SK-N-MC (cell line): ENCODE measurements around the gene TMEM225.

Experiments used
- EZH2 ChIP-seq: fragments of 200-600 bp; sonication (generic); IDR thresholded peaks from one replicate; pipeline ENCODE4 v1.6.1; 2017; ENCODE audit warnings: antibody characterized with exemption
- FOXP2 ChIP-seq: optimal IDR thresholded peaks from 2 replicates; pipeline ENCODE3; 2011; ENCODE audit warnings: mild to moderate bottlenecking, moderate library complexity; ENCODE audit not compliant: insufficient read depth; ENCODE audit errors: extremely low read length, control extremely low read depth
- POLR2AphosphoS5 ChIP-seq: IDR thresholded peaks from 2 replicates; pipeline ENCODE4 v1.6.1; 2012; ENCODE audit warnings: mild to moderate bottlenecking, low read depth, low read length, borderline replicate concordance

DNA sequence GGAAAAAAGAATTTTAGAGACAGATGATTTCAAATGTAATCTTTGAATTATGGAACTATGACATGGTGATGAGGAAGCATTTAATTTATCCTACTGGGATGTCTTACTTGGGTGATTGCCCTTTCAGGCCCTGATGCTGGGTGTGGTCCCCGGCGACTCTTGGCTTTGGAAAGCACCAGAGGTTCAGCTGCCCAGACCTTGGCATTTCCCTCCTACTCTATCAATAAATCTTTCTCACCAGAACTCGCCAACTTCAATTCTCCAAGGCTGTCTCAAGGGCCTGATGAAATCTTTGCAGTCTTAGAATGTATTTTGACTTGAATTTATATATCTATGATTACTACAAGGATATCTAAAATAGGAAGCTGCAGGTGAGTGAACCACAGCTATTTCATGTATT, 35.5 kb upstream of the TMEM225 start:
- TF ChIP-seq FOXP2 (no peak), POLR2AphosphoS5 (no peak), EZH2 (no peak)
